ENCODE results near the gene RFX2. TPM values are rescaled to one million over a fixed set of nuclear protein-coding genes. Genes with fewer than 3 reads are reported as not detected.

RFX2 gene
- total RNA-seq, 1 experiment from 2014 or later, result 3.7 TPM

DNA sequence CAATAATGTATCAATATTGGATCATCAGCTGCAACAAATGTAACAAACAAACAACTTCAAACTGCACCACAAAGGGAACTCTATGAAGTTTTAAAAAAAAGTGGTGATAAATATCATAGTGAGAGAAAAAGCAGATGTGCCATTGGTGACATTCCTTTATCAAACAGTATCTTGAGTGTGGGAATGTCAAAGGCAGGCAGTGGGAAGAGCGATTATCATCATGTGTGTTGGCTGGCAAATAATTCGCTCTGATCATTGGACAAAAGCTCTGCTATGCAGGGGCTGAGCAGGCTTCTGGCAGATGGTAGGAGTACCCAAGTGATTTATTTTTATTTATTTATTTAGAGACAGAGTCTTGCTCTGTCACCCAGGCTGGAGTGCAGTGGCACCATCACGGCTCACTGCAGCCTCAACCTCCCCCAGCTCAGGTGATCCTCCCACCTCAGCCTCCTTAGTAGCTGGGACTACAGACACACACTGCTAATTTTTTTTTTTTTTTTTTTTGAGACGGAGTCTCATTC lies 76.5 kb downstream of the RFX2 start:
- Mint-ChIP-seq H3K4me1 (no peaks in the 10 kb centered on the region; a peak in 1 of 4 replicates), H3K27ac (no peak overlapping the region), H3K27me3 (ENCODE audit: low read depth) (peaks cover 11% of the 10 kb centered on the region), H3K36me3 (ENCODE audit: insufficient read depth in 1 of 3, low read depth in 3 of 3) (no peaks in the 10 kb centered on the region), H3K9me3 (peaks cover 3 to 4% of the 10 kb centered on the region in 2 experiments; a peak in 3 of 5 replicates), H3K4me3 (no peak overlapping the region)
- H2BK12ac ChIP-seq (ENCODE audit: insufficient read length, low read depth, low read length), result no peak overlapping the region
- H3T11ph ChIP-seq (ENCODE audit: low read length), result no peak overlapping the region
- no peak overlapping the region for H2AFZ ChIP-seq (ENCODE audit: low read length)
- H3K9ac ChIP-seq (ENCODE audit: extremely low read depth, insufficient read length, low read length), result no peak overlapping the region
- H2BK5ac ChIP-seq (ENCODE audit: insufficient read length, low read length), result no peak overlapping the region
- H3K9me3 ChIP-seq (ENCODE audit: control insufficient read depth, low read depth, low read length), result no peaks in the 10 kb centered on the region
- no peak overlapping the region for H2BK20ac ChIP-seq (ENCODE audit: low read depth, low read length, poor library complexity, severe bottlenecking)
- no peaks in the 10 kb centered on the region for H3K79me2 ChIP-seq (ENCODE audit: insufficient read depth, low read length)
- no peak for DNase-seq
- H3K27ac ChIP-seq (ENCODE audit: insufficient read length, low read depth, low read length), result no peak overlapping the region
- H4K91ac ChIP-seq (ENCODE audit: insufficient read length, low read depth, low read length), result no peak overlapping the region
- no peak overlapping the region for H4K8ac ChIP-seq (replicated peaks; ENCODE audit: insufficient read length, low read depth, low read length)
- H3K27me3 ChIP-seq (ENCODE audit: insufficient read depth, low read length), result no peaks in the 10 kb centered on the region
- no peak overlapping the region for H4K5ac ChIP-seq (ENCODE audit: insufficient read length, low read depth, low read length)
- no peaks in the 10 kb centered on the region for H3K79me1 ChIP-seq (ENCODE audit: insufficient read depth, low read depth, low read length, poor library complexity, severe bottlenecking)
- no peak overlapping the region for H2BK120ac ChIP-seq (ENCODE audit: low read depth, low read length, poor library complexity, severe bottlenecking)
- H3K23me2 ChIP-seq (ENCODE audit: insufficient read length, low read depth, low read length, poor library complexity, severe bottlenecking), result no peaks in the 10 kb centered on the region
- H2BK15ac ChIP-seq (ENCODE audit: low read depth, low read length), result no peak overlapping the region
- H3K4ac ChIP-seq (ENCODE audit: low read depth, low read length), result no peak overlapping the region
- H4K20me1 ChIP-seq (ENCODE audit: control insufficient read depth, insufficient read depth, insufficient read length), result no peaks in the 10 kb centered on the region
- no peak overlapping the region for H2AK5ac ChIP-seq (ENCODE audit: insufficient read length, low read length)
- H3K4me2 ChIP-seq (ENCODE audit: insufficient read depth, insufficient read length, low read length), result no peak overlapping the region
- H3K14ac ChIP-seq (ENCODE audit: insufficient read depth, low read length), result no peak overlapping the region
- WGBS (ENCODE audit: extremely low coverage, insufficient read length, low lambda C conversion rate), result no CpG with 5 or more reads among the region's 4 CpGs
- H3K4me1 ChIP-seq (ENCODE audit: insufficient read depth, low read length), result no peaks in the 10 kb centered on the region
- H3K56ac ChIP-seq (ENCODE audit: insufficient read length, low read depth, low read length), result no peak overlapping the region
- H3K23ac ChIP-seq (ENCODE audit: insufficient read length, low read depth, low read length), result no peak overlapping the region
- TF ChIP-seq, protein P1, sequence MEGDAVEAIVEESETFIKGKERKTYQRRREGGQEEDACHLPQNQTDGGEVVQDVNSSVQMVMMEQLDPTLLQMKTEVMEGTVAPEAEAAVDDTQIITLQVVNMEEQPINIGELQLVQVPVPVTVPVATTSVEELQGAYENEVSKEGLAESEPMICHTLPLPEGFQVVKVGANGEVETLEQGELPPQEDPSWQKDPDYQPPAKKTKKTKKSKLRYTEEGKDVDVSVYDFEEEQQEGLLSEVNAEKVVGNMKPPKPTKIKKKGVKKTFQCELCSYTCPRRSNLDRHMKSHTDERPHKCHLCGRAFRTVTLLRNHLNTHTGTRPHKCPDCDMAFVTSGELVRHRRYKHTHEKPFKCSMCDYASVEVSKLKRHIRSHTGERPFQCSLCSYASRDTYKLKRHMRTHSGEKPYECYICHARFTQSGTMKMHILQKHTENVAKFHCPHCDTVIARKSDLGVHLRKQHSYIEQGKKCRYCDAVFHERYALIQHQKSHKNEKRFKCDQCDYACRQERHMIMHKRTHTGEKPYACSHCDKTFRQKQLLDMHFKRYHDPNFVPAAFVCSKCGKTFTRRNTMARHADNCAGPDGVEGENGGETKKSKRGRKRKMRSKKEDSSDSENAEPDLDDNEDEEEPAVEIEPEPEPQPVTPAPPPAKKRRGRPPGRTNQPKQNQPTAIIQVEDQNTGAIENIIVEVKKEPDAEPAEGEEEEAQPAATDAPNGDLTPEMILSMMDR (conservative IDR thresholded peaks at IDR 0.05), result no peak
- no peak overlapping the region for H3K18ac ChIP-seq (ENCODE audit: insufficient read length, low read depth, low read length)
